Subcutaneous abdominal adipose tissue (tissue), 5 donors: ENCODE measurements around the gene LARP4B.

Source experiments
- H3K27ac ChIP-seq: one replicate; pipeline ENCODE4 v1.7.0; 2013; ENCODE audit warnings: low read depth, mild to moderate bottlenecking, inconsistent platforms, low read length, moderate library complexity
- H3K27me3 ChIP-seq, 5 donors: one replicate each; pipeline ENCODE4 v1.7.0; 2013; ENCODE audit warnings: low read length in 5 of 5, inconsistent platforms in 1 of 5; ENCODE audit not compliant: control insufficient read depth in 5 of 5, insufficient read depth in 4 of 5
- H3K36me3 ChIP-seq, 5 donors: one replicate each; pipeline ENCODE4 v1.7.0; 2013; ENCODE audit warnings: low read length in 5 of 5; ENCODE audit not compliant: control insufficient read depth in 5 of 5, insufficient read depth in 5 of 5
- H3K4me1 ChIP-seq, 5 donors: one replicate each; pipeline ENCODE4 v1.7.0; 2013; ENCODE audit warnings: low read length in 5 of 5, mild to moderate bottlenecking in 3 of 5, moderate library complexity in 1 of 5; ENCODE audit not compliant: control insufficient read depth in 5 of 5, insufficient read depth in 5 of 5
- H3K4me3 ChIP-seq, 5 donors: one replicate each; pipeline ENCODE4 v1.7.0; 2013; ENCODE audit warnings: low read length in 5 of 5, low read depth in 1 of 5
- H3K9ac ChIP-seq, 5 donors: one replicate each; pipeline ENCODE4 v1.7.0; 2013; ENCODE audit warnings: low read length in 5 of 5, mild to moderate bottlenecking in 4 of 5, moderate library complexity in 3 of 5
- H3K9me3 ChIP-seq, 5 donors: one replicate each; pipeline ENCODE4 v1.7.0; 2013; ENCODE audit warnings: low read length in 5 of 5; ENCODE audit not compliant: control insufficient read depth in 5 of 5
- donor health status: healthy.
- donor health status: healthy.
- donor health status: healthy.
- donor health status: healthy.
- donor health status: healthy.

LARP4B gene

DNA sequence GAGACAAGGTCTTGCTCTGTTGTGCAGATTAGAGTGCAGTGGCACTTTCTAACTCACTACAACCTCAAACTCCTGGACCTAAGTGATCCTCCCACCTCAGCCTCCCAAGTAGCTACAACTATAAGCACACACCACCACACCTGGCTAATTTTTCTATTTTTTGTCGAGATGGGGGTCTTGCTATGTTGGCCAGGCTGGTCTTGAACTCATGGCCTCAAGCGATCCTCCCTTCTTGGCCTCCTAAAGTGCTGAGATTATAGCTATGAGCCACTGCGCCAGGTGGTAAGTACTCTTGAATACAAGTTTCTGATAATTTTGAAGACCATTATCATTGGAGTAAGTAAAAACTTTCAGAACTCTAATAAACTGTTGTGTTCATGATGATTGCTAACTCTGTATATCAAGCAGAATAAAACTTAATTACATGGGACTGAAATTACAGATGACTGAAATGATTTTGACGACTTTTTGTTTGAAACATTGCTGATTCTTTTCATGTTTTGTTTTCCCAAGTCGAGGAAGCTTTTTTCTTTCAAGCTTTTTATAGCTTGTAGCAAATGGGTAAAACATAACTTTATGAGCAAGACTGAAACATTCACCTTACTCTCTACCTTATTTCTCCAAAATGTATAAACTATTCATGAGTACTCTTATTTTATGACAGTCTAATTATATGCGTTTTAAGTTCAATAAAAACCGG, 14.6 kb downstream of the LARP4B start:
- Histone ChIP-seq H3K4me1 (peaks cover 0 to 11% (median 6%) of the 10 kb centered on the region in 5 donors), H3K27ac (no peak overlapping the region), H3K27me3 (no peaks in the 10 kb centered on the region), H3K4me3 (no peak overlapping the region), H3K9ac (no peak overlapping the region), H3K9me3 (no peaks in the 10 kb centered on the region), H3K36me3 (peaks cover 0 to 1% (median under 1%) of the 10 kb centered on the region in 5 donors)

DNA sequence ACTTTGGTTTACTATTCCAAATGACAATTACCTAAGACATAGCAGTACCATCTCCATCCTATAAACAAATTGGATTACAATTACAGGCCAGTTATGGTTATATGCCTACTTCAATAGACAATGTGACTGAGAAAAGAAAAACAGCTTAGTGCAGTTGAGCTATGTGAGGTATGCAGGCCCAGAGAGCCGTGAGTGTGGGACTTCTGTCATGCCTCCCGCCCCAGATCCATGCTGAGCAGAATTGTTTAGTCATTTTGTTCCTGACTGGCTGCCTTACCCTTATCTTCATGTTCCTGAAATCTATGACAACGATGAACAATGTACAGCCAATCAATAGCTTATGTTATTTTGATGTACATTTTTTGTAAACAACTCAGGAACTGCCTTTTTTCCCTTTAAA, 21.7 kb downstream of the LARP4B start:
- Histone ChIP-seq H3K36me3 (peaks cover 0 to 24% (median 16%) of the 10 kb centered on the region in 5 donors), H3K9me3 (no peaks in the 10 kb centered on the region), H3K27ac (no peak overlapping the region), H3K9ac (no peak overlapping the region), H3K4me1 (peaks cover 2 to 28% (median 23%) of the 10 kb centered on the region in 5 donors), H3K4me3 (no peak overlapping the region), H3K27me3 (no peaks in the 10 kb centered on the region)

DNA sequence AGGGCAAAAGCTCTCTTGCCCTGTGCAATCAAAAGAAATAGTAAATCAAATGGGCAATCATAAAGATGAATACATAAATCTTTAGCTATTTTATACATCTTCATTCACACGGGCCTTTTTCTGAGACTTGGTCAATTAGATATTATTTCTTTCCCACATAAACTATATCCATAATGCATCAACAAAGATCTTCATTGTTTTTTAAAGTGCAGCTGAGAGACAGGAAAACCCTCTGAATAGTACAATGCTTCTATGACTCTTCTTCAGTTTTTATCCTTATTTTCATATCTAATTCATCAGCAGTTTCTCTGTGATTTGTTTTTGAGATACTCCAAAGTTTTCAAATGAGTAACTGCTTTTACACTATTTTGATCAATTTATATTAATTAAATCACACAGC, 25.5 kb downstream of the LARP4B start:
- H3K4me1 ChIP-seq: peaks cover 2 to 31% (median 23%) of the 10 kb centered on the region in 5 donors

DNA sequence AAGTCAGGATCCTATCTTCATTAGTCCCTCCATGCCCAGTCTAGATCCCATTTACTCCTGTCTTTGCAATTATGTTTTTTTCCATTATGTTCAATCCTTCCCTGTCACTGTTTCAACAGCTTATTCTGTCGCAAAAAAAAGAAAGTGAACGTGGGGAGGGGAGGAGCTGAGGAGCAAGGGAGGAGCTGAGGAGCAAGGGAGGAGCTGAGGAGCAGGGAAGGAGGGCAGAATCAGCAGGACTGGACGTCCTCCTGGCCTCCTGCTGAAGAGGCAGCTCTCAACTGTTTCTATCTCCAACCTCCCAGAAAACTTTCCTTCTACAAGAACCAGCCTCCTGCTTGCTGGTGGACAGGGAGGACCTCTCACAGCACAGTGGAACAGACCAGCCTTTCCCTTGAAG, 26.0 kb downstream of the LARP4B start:
- no peaks in the 10 kb centered on the region for H3K9me3 ChIP-seq
- no peak overlapping the region for H3K9ac ChIP-seq
- H3K27ac ChIP-seq: no peak overlapping the region
- peak overlapping the region in 1 of 5 donors; percentile 19 for H3K4me3 ChIP-seq
- peaks cover 0 to 13% (median 8%) of the 10 kb centered on the region in 5 donors for H3K36me3 ChIP-seq
- H3K27me3 ChIP-seq: no peaks in the 10 kb centered on the region
- H3K4me1 ChIP-seq: peaks cover 2 to 31% (median 23%) of the 10 kb centered on the region in 5 donors

More for the DNA sequence above, 25.5 kb downstream of the LARP4B start:
- H3K27me3 ChIP-seq: no peaks in the 10 kb centered on the region
- peaks cover 0 to 16% (median 8%) of the 10 kb centered on the region in 5 donors for H3K36me3 ChIP-seq
- no peak overlapping the region for H3K27ac ChIP-seq
- no peaks in the 10 kb centered on the region for H3K9me3 ChIP-seq
- peak overlapping the region in 1 of 5 donors; percentile 19 for H3K4me3 ChIP-seq
- H3K9ac ChIP-seq: no peak overlapping the region

DNA sequence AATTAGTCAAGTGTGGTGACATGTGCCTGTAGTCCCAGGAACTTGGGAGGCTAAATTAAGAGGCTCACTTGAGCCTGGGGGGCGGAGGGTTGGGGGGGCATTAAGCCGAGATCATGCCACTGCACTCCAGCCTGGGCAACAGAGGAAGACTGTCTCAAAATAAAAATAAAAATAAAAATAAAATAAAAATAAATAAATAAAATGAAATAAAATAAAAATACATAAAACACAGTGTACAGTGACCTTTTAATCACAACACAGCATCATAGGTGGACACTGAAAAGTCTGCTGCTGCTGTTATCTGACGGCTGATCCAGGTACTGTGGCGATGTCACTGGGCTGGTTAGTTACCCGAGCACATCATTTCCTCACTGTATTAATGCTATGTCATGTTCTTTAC, 27.1 kb downstream of the LARP4B start:
- H3K4me1 ChIP-seq: peaks cover 2 to 33% (median 23%) of the 10 kb centered on the region in 5 donors
- H3K36me3 ChIP-seq: peaks cover 0 to 11% (median 6%) of the 10 kb centered on the region in 5 donors
- no peak overlapping the region for H3K27ac ChIP-seq
- no peaks in the 10 kb centered on the region for H3K9me3 ChIP-seq
- H3K4me3 ChIP-seq: no peak overlapping the region
- no peaks in the 10 kb centered on the region for H3K27me3 ChIP-seq
- H3K9ac ChIP-seq: no peak overlapping the region

DNA sequence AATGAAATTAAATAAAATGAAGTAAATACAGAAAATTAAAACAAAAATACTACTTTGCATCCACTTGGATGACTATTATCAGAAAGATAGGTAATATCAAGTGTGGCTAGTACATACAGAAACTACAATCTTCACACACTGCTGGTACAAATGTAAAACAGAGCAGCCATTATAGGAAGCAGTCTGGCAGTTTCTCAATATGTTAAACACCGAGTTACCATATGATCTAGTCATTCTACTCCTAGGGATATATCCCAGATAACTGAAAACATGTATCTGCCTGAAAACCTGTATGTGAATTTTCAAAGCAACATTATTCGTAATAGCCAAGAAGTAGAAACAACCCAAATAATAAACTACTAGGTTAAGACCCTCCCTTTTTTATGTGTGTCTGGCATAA, 33.4 kb downstream of the LARP4B start:
- Histone ChIP-seq H3K27me3 (no peaks in the 10 kb centered on the region), H3K9me3 (no peaks in the 10 kb centered on the region), H3K36me3 (no peaks in the 10 kb centered on the region), H3K4me1 (peaks cover 0 to 17% (median 7%) of the 10 kb centered on the region in 5 donors), H3K27ac (no peak overlapping the region), H3K9ac (no peak overlapping the region), H3K4me3 (no peak overlapping the region)

DNA sequence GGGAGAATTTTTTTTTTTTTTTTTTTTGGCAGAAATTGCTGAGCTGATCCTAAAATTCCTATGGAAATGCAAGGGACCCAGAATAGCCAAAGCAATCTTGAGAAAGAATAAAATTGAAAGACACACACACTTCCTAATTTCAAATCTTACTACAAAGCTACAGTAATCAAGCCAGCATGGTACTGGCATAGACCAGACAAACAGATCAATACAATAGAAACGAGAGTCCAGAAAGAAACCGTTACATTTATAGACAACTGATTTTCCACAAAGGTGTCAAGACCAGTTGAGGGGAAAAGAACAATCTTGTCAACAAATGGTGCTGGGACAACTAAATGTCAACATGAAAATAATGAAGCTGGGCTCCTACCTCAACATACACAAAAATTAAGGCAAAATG, 34.5 kb downstream of the LARP4B start:
- Histone ChIP-seq H3K4me1 (peaks cover 0 to 17% (median 7%) of the 10 kb centered on the region in 5 donors), H3K4me3 (no peak overlapping the region), H3K9me3 (no peaks in the 10 kb centered on the region), H3K27ac (no peak overlapping the region), H3K9ac (no peak overlapping the region), H3K36me3 (no peaks in the 10 kb centered on the region), H3K27me3 (no peaks in the 10 kb centered on the region)

DNA sequence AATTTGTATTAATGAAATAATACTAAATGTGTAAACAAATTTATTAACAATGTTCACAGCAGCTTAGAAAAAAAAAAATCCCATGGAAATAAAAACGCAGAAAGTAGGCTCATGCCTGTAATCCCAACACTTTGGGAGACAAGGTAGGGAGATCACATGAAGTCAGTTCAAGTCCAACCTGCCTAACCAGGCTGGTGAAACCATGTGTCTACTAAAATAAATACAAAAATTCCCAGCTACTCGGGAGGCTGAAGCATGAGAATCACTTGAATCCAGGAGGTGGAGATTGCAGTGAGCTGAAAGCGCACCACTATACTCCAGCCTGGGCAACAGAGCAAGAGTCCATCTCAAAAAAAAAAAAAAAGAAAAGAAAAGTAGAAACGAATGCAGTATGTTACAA, 36.2 kb downstream of the LARP4B start:
- Histone ChIP-seq H3K9ac (no peak overlapping the region), H3K9me3 (no peaks in the 10 kb centered on the region), H3K36me3 (no peaks in the 10 kb centered on the region), H3K4me1 (peaks cover 0 to 17% (median 7%) of the 10 kb centered on the region in 5 donors), H3K4me3 (no peak overlapping the region), H3K27ac (no peak overlapping the region), H3K27me3 (no peaks in the 10 kb centered on the region)

DNA sequence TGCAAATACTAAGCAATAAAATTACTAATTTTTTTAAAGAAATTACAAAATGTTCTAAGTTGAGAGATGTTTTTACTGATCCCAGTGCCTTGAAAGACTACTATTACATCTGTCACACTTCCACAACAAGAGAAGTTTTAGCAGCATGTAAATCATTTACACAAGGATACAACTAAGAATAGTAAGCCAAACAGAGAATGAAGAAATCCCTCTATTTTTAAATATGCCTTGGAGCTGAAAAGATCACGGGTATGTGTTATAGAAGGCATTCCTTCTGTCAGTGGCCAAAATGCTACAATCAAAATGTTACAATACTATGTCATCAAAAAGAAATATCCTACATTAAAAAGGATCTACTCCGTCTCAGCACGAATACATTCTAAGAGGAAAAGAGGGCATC, 52.6 kb downstream of the LARP4B start:
- Histone ChIP-seq H3K9ac (no peak overlapping the region), H3K36me3 (peaks cover 15 to 54% (median 37%) of the 10 kb centered on the region in 5 donors), H3K9me3 (no peaks in the 10 kb centered on the region), H3K27ac (peak overlapping the region; percentile 70), H3K4me3 (no peak overlapping the region), H3K4me1 (peaks cover 4 to 28% (median 26%) of the 10 kb centered on the region in 5 donors), H3K27me3 (no peaks in the 10 kb centered on the region)

DNA sequence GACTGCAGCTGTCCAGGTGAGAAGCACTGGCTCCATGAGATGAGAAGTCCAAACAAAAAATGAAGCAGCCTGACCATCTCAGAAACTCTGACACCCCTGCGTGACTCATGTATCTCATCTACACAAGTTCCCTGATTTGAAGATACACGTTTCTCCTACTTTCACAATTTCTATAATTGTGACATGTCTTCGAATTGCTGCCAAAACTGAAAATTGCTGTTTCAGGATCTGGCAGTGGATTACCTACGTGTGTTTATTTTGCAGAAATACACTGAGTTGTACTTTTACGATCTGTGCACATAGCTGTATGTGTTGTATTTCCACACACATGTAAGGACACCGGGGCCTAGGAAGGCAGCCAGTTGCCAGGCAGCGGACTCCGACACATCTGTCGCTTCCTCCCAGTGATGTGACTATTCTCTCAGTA, 53.2 kb downstream of the LARP4B start:
- Histone ChIP-seq H3K27ac (peak overlapping the region; percentile 70), H3K36me3 (peaks cover 12 to 50% (median 37%) of the 10 kb centered on the region in 5 donors)

More for the DNA sequence above, 53.2 kb downstream of the LARP4B start:
- H3K4me1 ChIP-seq: peaks cover 4 to 28% (median 26%) of the 10 kb centered on the region in 5 donors
- H3K27me3 ChIP-seq: no peaks in the 10 kb centered on the region
- H3K9ac ChIP-seq: peak overlapping the region in 1 of 5 donors; percentile 21
- H3K4me3 ChIP-seq: no peak overlapping the region
- no peaks in the 10 kb centered on the region for H3K9me3 ChIP-seq
